Measurements from ENCODE around the gene ARHGEF9. TPM values are rescaled to one million over a fixed set of nuclear protein-coding genes. Genes with fewer than 3 reads are reported as not detected.

Gene ARHGEF9
- total RNA-seq, 4 donors from 2014 or later: 18.2 to 34.3 (median 22.3) TPM

- Histone ChIP-seq H3K27me3 (no peaks in the 10 kb centered on the region), H3K9me3 (no peaks in the 10 kb centered on the region), H3K27ac (no peak overlapping the region), H3K36me3 (no peaks in the 10 kb centered on the region), H3K4me1 (no peaks in the 10 kb centered on the region), H3K4me3 (no peak overlapping the region)
- DNase-seq (ENCODE audit: low spot score in 2 of 2): no peak
- WGBS: 94% methylated on average over 2 of the region's 2 CpGs
- TF ChIP-seq POLR2A (IDR thresholded peaks at IDR 0.05): no peak
- TF ChIP-seq CTCF (IDR thresholded peaks at IDR 0.05): no peak
- TF ChIP-seq POLR2AphosphoS5 (IDR thresholded peaks at IDR 0.05): no peak
- no peak for TF ChIP-seq EP300 (IDR thresholded peaks at IDR 0.05)
These were observed 16.3 kb downstream of the ARHGEF9 start for GRCh38 chrX:63768760-63769159.

- no peaks in the 10 kb centered on the region for H3K9me3 ChIP-seq
- DNase-seq (ENCODE audit: low spot score in 2 of 2): no peak
- H3K36me3 ChIP-seq: no peaks in the 10 kb centered on the region
- no peak for TF ChIP-seq POLR2AphosphoS5 (IDR thresholded peaks at IDR 0.05)
- no peak for TF ChIP-seq POLR2A (IDR thresholded peaks at IDR 0.05)
- no peak for TF ChIP-seq EP300 (IDR thresholded peaks at IDR 0.05)
- H3K4me1 ChIP-seq: no peaks in the 10 kb centered on the region
- H3K4me3 ChIP-seq: no peak overlapping the region
- WGBS: 76% methylated on average over 4 of the region's 4 CpGs
- no peaks in the 10 kb centered on the region for H3K27me3 ChIP-seq
- no peak overlapping the region for H3K27ac ChIP-seq
These were observed 19.3 kb downstream of the ARHGEF9 start for GRCh38 chrX:63765712-63766111.

GRCh38 chrX:63764946-63765345 lies 20.1 kb downstream of the ARHGEF9 start:
- Histone ChIP-seq H3K4me1 (no peaks in the 10 kb centered on the region), H3K36me3 (no peaks in the 10 kb centered on the region), H3K9me3 (no peaks in the 10 kb centered on the region), H3K27ac (no peak overlapping the region), H3K27me3 (no peaks in the 10 kb centered on the region), H3K4me3 (no peak overlapping the region)
- 70% methylated on average over 1 of the region's 1 CpG for whole genome bisulfite sequencing
- no peak for TF ChIP-seq POLR2A (IDR thresholded peaks at IDR 0.05)
- TF ChIP-seq EP300 (IDR thresholded peaks at IDR 0.05): no peak
- TF ChIP-seq POLR2AphosphoS5 (IDR thresholded peaks at IDR 0.05): no peak
- TF ChIP-seq CTCF (IDR thresholded peaks at IDR 0.05): no peak
- DNase-seq (ENCODE audit: low spot score in 2 of 2): no peak

GRCh38 chrX:63761639-63762038 lies 23.4 kb downstream of the ARHGEF9 start:
- Histone ChIP-seq H3K4me3 (no peak overlapping the region), H3K27ac (no peak overlapping the region), H3K36me3 (no peaks in the 10 kb centered on the region), H3K9me3 (no peaks in the 10 kb centered on the region), H3K4me1 (no peaks in the 10 kb centered on the region), H3K27me3 (no peaks in the 10 kb centered on the region)
- no peak for DNase-seq (ENCODE audit: low spot score in 2 of 2)
- WGBS: 60% methylated on average over 1 of the region's 1 CpG
- peak in 1 of 2 donors; percentile 5 for TF ChIP-seq CTCF (IDR thresholded peaks at IDR 0.05)
- no peak for TF ChIP-seq EP300 (IDR thresholded peaks at IDR 0.05)

- Histone ChIP-seq H3K4me3 (no peak overlapping the region), H3K36me3 (no peaks in the 10 kb centered on the region), H3K27me3 (no peaks in the 10 kb centered on the region), H3K27ac (no peak overlapping the region), H3K9me3 (no peaks in the 10 kb centered on the region), H3K4me1 (peaks cover 6% of the 10 kb centered on the region)
- 68% methylated on average over 2 of the region's 2 CpGs for WGBS
- TF ChIP-seq EP300 (IDR thresholded peaks at IDR 0.05) (no peak), CTCF (IDR thresholded peaks at IDR 0.05) (no peak), POLR2A (IDR thresholded peaks at IDR 0.05) (no peak), POLR2AphosphoS5 (IDR thresholded peaks at IDR 0.05) (no peak)
- no peak for DNase-seq (ENCODE audit: low spot score in 2 of 2)
These were observed 27.0 kb downstream of the ARHGEF9 start for GRCh38 chrX:63758011-63758410.

- 48% methylated on average over 1 of the region's 1 CpG for WGBS
- no peaks in the 10 kb centered on the region for H3K9me3 ChIP-seq
- no peaks in the 10 kb centered on the region for H3K27me3 ChIP-seq
- no peak overlapping the region for H3K4me3 ChIP-seq
- no peak for DNase-seq (ENCODE audit: low spot score in 2 of 2)
- H3K27ac ChIP-seq: no peak overlapping the region
- no peaks in the 10 kb centered on the region for H3K36me3 ChIP-seq
- TF ChIP-seq EP300 (IDR thresholded peaks at IDR 0.05) (no peak), CTCF (IDR thresholded peaks at IDR 0.05) (no peak), POLR2AphosphoS5 (IDR thresholded peaks at IDR 0.05) (no peak), POLR2A (IDR thresholded peaks at IDR 0.05) (no peak)
- H3K4me1 ChIP-seq: peaks cover 11% of the 10 kb centered on the region
These were observed 29.1 kb downstream of the ARHGEF9 start for GRCh38 chrX:63755892-63756291.

All from suprapubic skin (tissue), 4 donors.